ENCODE measurements around the gene SYT8. TPM values are rescaled to one million over a fixed set of nuclear protein-coding genes. Genes with fewer than 3 reads are reported as not detected.

The SYT8 gene
- polyA plus RNA-seq, 1 of the 3 experiments (the other 2 are of a cell fraction): not detected

- no peak for TF ChIP-seq NRF1 (IDR thresholded peaks at IDR 0.05; ENCODE audit: low read depth, low read length)
- no peak for TF ChIP-seq IRF3 (IDR thresholded peaks at IDR 0.05; ENCODE audit: low read depth, low read length)
- no peak for TF ChIP-seq EP300 (IDR thresholded peaks at IDR 0.05; ENCODE audit: borderline replicate concordance in 1 of 2, low read depth in 1 of 2, low read length in 1 of 2)
Measured at GRCh38 chr11:1842149-1843097, 7.6 kb downstream of the SYT8 start (continued).

- WGBS (ENCODE audit: low lambda C conversion rate): 66% methylated on average over 7 of the region's 11 CpGs
- DNase-seq: no peak
- TF ChIP-seq ELF1 (IDR thresholded peaks at IDR 0.05) (no peak), TEAD4 (IDR thresholded peaks at IDR 0.05; ENCODE audit: borderline replicate concordance, insufficient read depth) (no peak), SIN3A (IDR thresholded peaks at IDR 0.05; ENCODE audit: borderline replicate concordance, low read depth, low read length) (no peak), SMC3 (IDR thresholded peaks at IDR 0.05; ENCODE audit: low read depth, low read length) (no peak), MEF2A (IDR thresholded peaks at IDR 0.05; ENCODE audit: borderline replicate concordance, low read depth) (no peak), USF1 (IDR thresholded peaks at IDR 0.05; ENCODE audit: borderline replicate concordance, low read depth) (no peak)
- Histone ChIP-seq H3K9ac (no peak overlapping the region), H3F3A (replicated peaks; ENCODE audit: insufficient read depth) (no peaks in the 10 kb centered on the region), H3K27ac (ENCODE audit: low read depth in 2 of 2, low read length in 1 of 2) (no peak overlapping the region), H2AFZ (ENCODE audit: low read depth) (no peak overlapping the region), H3K27me3 (ENCODE audit: insufficient read depth) (no peaks in the 10 kb centered on the region), H3K9me3 (no peaks in the 10 kb centered on the region), H3K9me2 (no peaks in the 10 kb centered on the region), H3K79me2 (ENCODE audit: insufficient read depth) (no peaks in the 10 kb centered on the region), H4K20me1 (ENCODE audit: insufficient read depth) (no peaks in the 10 kb centered on the region), H3K36me3 (replicated peaks in 1 of 2; ENCODE audit: control insufficient read depth in 1 of 2, insufficient read depth in 2 of 2, low read length in 1 of 2) (no peaks in the 10 kb centered on the region), H3K4me3 (ENCODE audit: low read depth in 2 of 2, low read length in 1 of 2) (no peak overlapping the region), H3K4me1 (ENCODE audit: control insufficient read depth in 1 of 2, insufficient read depth in 2 of 2, low read depth in 1 of 2, low read length in 1 of 2) (peaks cover 0 to 8% of the 10 kb centered on the region in 2 experiments; a peak in 1 of 4 replicates), H3K4me2 (no peak overlapping the region)
- ChIA-PET POLR2A (no interaction called here), CTCF (interaction anchor here (1.0 to 20.8 kb wide), 6 partner anchors 10 to 307 kb away, joined by 3 to 478 read pairs (median 11); partner anchors contain the start of gene IGF2)
Measured at GRCh38 chr11:1843098-1843473, 8.3 kb downstream of the SYT8 start.

DNA sequence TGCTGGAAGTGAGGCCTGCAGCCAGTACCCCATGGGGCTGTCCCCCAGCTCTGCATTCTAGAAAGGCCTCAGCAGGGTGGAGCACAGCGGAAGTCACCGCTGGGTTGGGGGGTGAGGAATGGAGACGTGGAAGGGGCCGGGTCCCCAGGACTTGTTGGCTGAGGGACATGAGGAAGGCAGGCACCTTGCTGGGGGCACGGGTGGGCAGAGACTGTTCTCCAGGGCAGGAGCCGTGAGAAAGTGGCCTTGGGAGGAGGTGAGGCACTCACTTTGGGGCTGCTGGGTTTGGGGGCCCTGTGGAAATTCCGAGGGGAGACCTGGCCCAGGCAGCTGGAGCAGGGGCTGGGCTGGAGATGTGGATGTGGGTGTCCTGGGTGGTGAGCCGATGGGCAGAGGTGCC, 9.0 kb downstream of the SYT8 start:
- Histone ChIP-seq H3F3A (replicated peaks; ENCODE audit: insufficient read depth) (no peaks in the 10 kb centered on the region), H3K27ac (ENCODE audit: low read depth in 2 of 2, low read length in 1 of 2) (no peak overlapping the region), H2AFZ (ENCODE audit: low read depth) (no peak overlapping the region), H3K4me1 (ENCODE audit: control insufficient read depth in 1 of 2, insufficient read depth in 2 of 2, low read depth in 1 of 2, low read length in 1 of 2) (peaks cover 0 to 2% of the 10 kb centered on the region in 2 experiments; a peak in 1 of 4 replicates), H3K4me3 (ENCODE audit: low read depth in 2 of 2, low read length in 1 of 2) (no peak overlapping the region), H3K9me2 (no peaks in the 10 kb centered on the region), H3K9me3 (no peaks in the 10 kb centered on the region), H3K36me3 (replicated peaks in 1 of 2; ENCODE audit: control insufficient read depth in 1 of 2, insufficient read depth in 2 of 2, low read length in 1 of 2) (no peaks in the 10 kb centered on the region), H3K4me2 (no peak overlapping the region), H3K79me2 (ENCODE audit: insufficient read depth) (no peaks in the 10 kb centered on the region), H3K27me3 (ENCODE audit: insufficient read depth) (no peaks in the 10 kb centered on the region), H4K20me1 (ENCODE audit: insufficient read depth) (no peaks in the 10 kb centered on the region), H3K9ac (no peak overlapping the region)
- no peak for TF ChIP-seq FOXJ3 (CRISPR knock-in tag; IDR thresholded peaks at IDR 0.05)
- TF ChIP-seq MAX (IDR thresholded peaks at IDR 0.05; ENCODE audit: low read depth): no peak
- TF ChIP-seq USF1 (IDR thresholded peaks at IDR 0.05; ENCODE audit: borderline replicate concordance, low read depth): no peak
- no peak for TF ChIP-seq IRF3 (IDR thresholded peaks at IDR 0.05; ENCODE audit: low read depth, low read length)
- no peak for TF ChIP-seq SIN3A (IDR thresholded peaks at IDR 0.05; ENCODE audit: borderline replicate concordance, low read depth, low read length)
- TF ChIP-seq CHD2 (IDR thresholded peaks at IDR 0.05; ENCODE audit: low read length, partially characterized antibody): no peak
- TF ChIP-seq POLR2AphosphoS5 (IDR thresholded peaks at IDR 0.05; ENCODE audit: low read depth, low read length): no peak
- TF ChIP-seq FOSL2 (IDR thresholded peaks at IDR 0.05; ENCODE audit: borderline replicate concordance, low read depth): no peak
- ChIA-PET CTCF (interaction anchor here (1.0 to 20.8 kb wide), 5 partner anchors 39 to 306 kb away, joined by 3 to 478 read pairs (median 6); partner anchors contain the start of gene IGF2), POLR2A (no interaction called here)
- no peak for DNase-seq
- 69% methylated on average over 8 of the region's 8 CpGs for WGBS (ENCODE audit: low lambda C conversion rate)
